Keratinocyte (primary cell): Measurements from ENCODE around the gene SCAF4. TPM values are rescaled to one million over a fixed set of nuclear protein-coding genes. Genes with fewer than 3 reads are reported as not detected.

Experiments
- DNase-seq: peaks from one replicate; pipeline ENCODE4 v3.0.0-alpha.2; 2011; ENCODE audit warnings: low read depth, missing footprints, low spot score
- FAIRE-seq: peaks from 2 replicates; lab custom pipeline; 2011; peaks lifted over from hg19 to GRCh38; lab: Jason Lieb, UNC
- H2AFZ ChIP-seq: 2 replicates; pipeline ENCODE4 v1.6.0; 2012; ENCODE audit warnings: low read length, control low read depth, inconsistent platforms; ENCODE audit not compliant: control insufficient read depth
- H3K27ac ChIP-seq: 2 replicates; pipeline ENCODE4 v1.5.1; 2011; ENCODE audit warnings: low read length; ENCODE audit not compliant: control insufficient read depth, insufficient read depth
- H3K27me3 ChIP-seq: 3 replicates; pipeline ENCODE4 v1.6.0; 2011; ENCODE audit warnings: low read length; ENCODE audit not compliant: control insufficient read depth, insufficient read depth; ENCODE audit errors: extremely low read depth
- H3K36me3 ChIP-seq, 2 experiments: 2 replicates in 1 of 2; 3 replicates in 1 of 2; pipeline ENCODE4 v1.5.1; 2011; ENCODE audit warnings: low read length in 2 of 2, mild to moderate bottlenecking in 1 of 2; ENCODE audit not compliant: control insufficient read depth in 2 of 2, insufficient read depth in 2 of 2; ENCODE audit errors: extremely low read depth in 1 of 2
- H3K4me1 ChIP-seq: 3 replicates; pipeline ENCODE4 v1.5.1; 2011; ENCODE audit warnings: low read length; ENCODE audit not compliant: control insufficient read depth, insufficient read depth; ENCODE audit errors: extremely low read depth
- H3K4me2 ChIP-seq: 3 replicates; pipeline ENCODE4 v1.6.0; 2011; ENCODE audit warnings: low read depth, low read length; ENCODE audit not compliant: control insufficient read depth, insufficient read depth; ENCODE audit errors: extremely low read depth
- H3K4me3 ChIP-seq, 3 experiments: fragments of 200-600 bp in 1 of 3; sonication (generic) in 1 of 3; 2 replicates in 2 of 3; 3 replicates in 1 of 3; pipeline ENCODE4 v1.5.1; 2011 to 2016; ENCODE audit warnings: low read length in 3 of 3, mild to moderate bottlenecking in 3 of 3, control low read depth in 2 of 3, inconsistent platforms in 1 of 3, low read depth in 1 of 3, mixed read lengths in 1 of 3, mixed run types in 1 of 3, moderate library complexity in 1 of 3; ENCODE audit not compliant: control insufficient read depth in 2 of 3, insufficient read depth in 2 of 3; ENCODE audit errors: extremely low read depth in 1 of 3
- H3K79me2 ChIP-seq: 2 replicates; pipeline ENCODE4 v1.6.0; 2012; ENCODE audit warnings: low read length; ENCODE audit not compliant: control insufficient read depth, insufficient read depth
- H3K9ac ChIP-seq: 3 replicates; pipeline ENCODE4 v1.6.0; 2011; ENCODE audit warnings: low read length; ENCODE audit not compliant: control insufficient read depth, insufficient read depth; ENCODE audit errors: extremely low read depth
- H3K9me1 ChIP-seq: 3 replicates; pipeline ENCODE4 v1.6.0; 2011; ENCODE audit warnings: low read length; ENCODE audit not compliant: control insufficient read depth, insufficient read depth; ENCODE audit errors: extremely low read depth
- H3K9me3 ChIP-seq: 2 replicates; pipeline ENCODE4 v1.5.1; 2012; ENCODE audit warnings: low read depth, low read length; ENCODE audit not compliant: control insufficient read depth
- H4K20me1 ChIP-seq: 3 replicates; pipeline ENCODE4 v1.6.0; 2011; ENCODE audit warnings: low read length; ENCODE audit not compliant: control insufficient read depth, insufficient read depth; ENCODE audit errors: extremely low read depth
- EZH2 ChIP-seq: IDR thresholded peaks from one replicate; pipeline ENCODE4 v1.6.1; 2012; ENCODE audit warnings: inconsistent platforms, mild to moderate bottlenecking, low read length, moderate library complexity
- dilution Hi-C: fragments of 300-500 bp; cut with MboI; formaldehyde crosslinking; loops from one replicate; pipeline ENCODE4 v1.7.0; 2020; ENCODE audit warnings: low sequenced_read_pairs; ENCODE audit not compliant: extremely low pct_ligation_motif_present
- polyA plus RNA-seq, 5 experiments: library from polyadenylated mRNA; depleted of rRNA in 3 of 5; stranded (reverse) in 3 of 5; stranded (forward) in 1 of 5; unstranded in 1 of 5; fragments of >200 nt; gene quantifications; 1 replicate in 1 of 5; 2 replicates in 3 of 5; 3 replicates in 1 of 5; pipeline versions ENCODE4 v1.2.1 to v1.2.3, GENCODE V29; 2011 to 2012; ENCODE audit warnings: missing spikeins in 2 of 5, low read depth in 1 of 5, low replicate concordance in 1 of 5
- TF ChIP-seq, protein P1 (sequence below), 3 experiments: IDR thresholded peaks in 1 of 3; conservative IDR thresholded peaks in 1 of 3; optimal IDR thresholded peaks in 1 of 3; 2 replicates in 2 of 3; 3 replicates in 1 of 3; pipeline versions ENCODE3 to v1.5.1; 2011; ENCODE audit warnings: low read length in 3 of 3, mild to moderate bottlenecking in 3 of 3, moderate library complexity in 2 of 3, control low read depth in 1 of 3, inconsistent platforms in 1 of 3; ENCODE audit not compliant: insufficient read depth in 2 of 3; ENCODE audit errors: extremely low read depth in 1 of 3

The SCAF4 gene
- polyA plus RNA-seq, 1 donor (not counting 4 experiments of a cell fraction or from before 2014, with no cell fraction given) = 7.5 TPM

DNA sequence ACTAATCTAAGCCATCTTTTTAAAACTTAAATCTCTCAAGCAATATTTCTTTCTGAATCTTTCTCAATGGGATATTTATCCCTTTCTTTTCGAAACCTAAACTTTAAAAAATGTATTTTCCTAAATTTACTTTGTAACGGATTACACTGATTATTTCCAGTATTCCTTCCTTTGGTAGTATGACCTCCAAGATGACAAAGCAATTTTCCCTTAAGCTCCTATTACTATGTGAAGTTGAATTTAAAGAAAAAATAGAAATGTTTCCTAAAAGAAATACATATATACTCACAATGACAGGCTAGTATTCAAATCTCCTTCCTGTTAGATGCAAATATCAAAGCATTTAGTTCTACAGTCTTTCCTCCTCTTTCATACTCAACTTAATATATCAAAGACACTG lies 15.8 kb downstream of the SCAF4 start:
- H4K20me1 ChIP-seq = peaks cover 24% of the 10 kb centered on the region
- H3K27ac ChIP-seq = no peak overlapping the region
- no peak for FAIRE-seq
- H3K4me2 ChIP-seq = no peak overlapping the region
- peaks cover 95% of the 10 kb centered on the region for H3K79me2 ChIP-seq
- dilution Hi-C loops = no loop called here
- no peaks in the 10 kb centered on the region for H3K36me3 ChIP-seq
- TF ChIP-seq, protein P1, sequence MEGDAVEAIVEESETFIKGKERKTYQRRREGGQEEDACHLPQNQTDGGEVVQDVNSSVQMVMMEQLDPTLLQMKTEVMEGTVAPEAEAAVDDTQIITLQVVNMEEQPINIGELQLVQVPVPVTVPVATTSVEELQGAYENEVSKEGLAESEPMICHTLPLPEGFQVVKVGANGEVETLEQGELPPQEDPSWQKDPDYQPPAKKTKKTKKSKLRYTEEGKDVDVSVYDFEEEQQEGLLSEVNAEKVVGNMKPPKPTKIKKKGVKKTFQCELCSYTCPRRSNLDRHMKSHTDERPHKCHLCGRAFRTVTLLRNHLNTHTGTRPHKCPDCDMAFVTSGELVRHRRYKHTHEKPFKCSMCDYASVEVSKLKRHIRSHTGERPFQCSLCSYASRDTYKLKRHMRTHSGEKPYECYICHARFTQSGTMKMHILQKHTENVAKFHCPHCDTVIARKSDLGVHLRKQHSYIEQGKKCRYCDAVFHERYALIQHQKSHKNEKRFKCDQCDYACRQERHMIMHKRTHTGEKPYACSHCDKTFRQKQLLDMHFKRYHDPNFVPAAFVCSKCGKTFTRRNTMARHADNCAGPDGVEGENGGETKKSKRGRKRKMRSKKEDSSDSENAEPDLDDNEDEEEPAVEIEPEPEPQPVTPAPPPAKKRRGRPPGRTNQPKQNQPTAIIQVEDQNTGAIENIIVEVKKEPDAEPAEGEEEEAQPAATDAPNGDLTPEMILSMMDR (optimal IDR thresholded peaks at IDR 0.05 in 1 of 3, IDR thresholded peaks at IDR 0.05 in 1 of 3, conservative IDR thresholded peaks at IDR 0.05 in 1 of 3; ENCODE audit: extremely low read depth in 1 of 3, insufficient read depth in 2 of 3, low read length in 3 of 3) = no peak
- TF ChIP-seq EZH2 = no peak
- no peaks in the 10 kb centered on the region for H3K9me1 ChIP-seq
- H2AFZ ChIP-seq = no peak overlapping the region
- no peak overlapping the region for H3K4me3 ChIP-seq
- H3K9ac ChIP-seq = no peak overlapping the region
- peaks cover 13% of the 10 kb centered on the region for H3K4me1 ChIP-seq
- no peaks in the 10 kb centered on the region for H3K27me3 ChIP-seq
- DNase-seq = no peak
- no peaks in the 10 kb centered on the region for H3K9me3 ChIP-seq

DNA sequence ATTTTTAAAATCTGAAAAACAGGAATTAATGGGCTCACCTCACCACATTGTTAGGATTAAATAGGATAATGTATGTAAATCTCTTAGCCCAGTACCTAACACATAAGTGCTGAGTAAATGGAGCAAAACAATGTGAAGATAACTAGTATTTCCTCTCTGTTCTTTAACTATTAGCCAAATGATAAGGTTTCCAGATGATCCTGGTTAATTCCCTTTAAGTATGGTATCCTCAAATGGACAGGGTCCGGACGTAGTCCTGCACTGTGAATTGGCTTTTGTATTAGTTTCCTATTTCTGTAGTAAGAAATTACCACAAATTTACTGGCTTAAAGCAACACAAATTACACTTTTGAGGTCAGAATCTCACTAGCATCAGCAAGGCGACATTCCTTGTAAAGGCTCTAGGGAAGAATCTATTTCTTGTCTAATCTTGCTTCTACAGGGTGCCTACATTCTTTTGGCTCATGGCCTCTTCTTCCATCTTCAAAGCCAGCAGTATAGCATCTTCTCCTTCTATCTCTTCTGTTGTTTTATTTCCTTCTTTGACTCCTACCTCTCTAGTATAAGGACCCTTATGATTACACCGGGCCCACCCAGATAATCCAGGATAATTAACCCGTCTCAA lies 17.1 kb downstream of the SCAF4 start:
- dilution Hi-C loops = no loop called here
- no peaks in the 10 kb centered on the region for H3K9me3 ChIP-seq
- H3K36me3 ChIP-seq = no peaks in the 10 kb centered on the region
- H3K27ac ChIP-seq = no peak overlapping the region
- H2AFZ ChIP-seq = no peak overlapping the region
- no peak overlapping the region for H3K4me2 ChIP-seq
- H3K27me3 ChIP-seq = no peaks in the 10 kb centered on the region
- FAIRE-seq (peak; percentile 43), DNase-seq (no peak)
- no peak overlapping the region for H3K4me3 ChIP-seq
- peaks cover 21% of the 10 kb centered on the region for H4K20me1 ChIP-seq
- no peak overlapping the region for H3K9ac ChIP-seq
- TF ChIP-seq, protein P1 (optimal IDR thresholded peaks at IDR 0.05 in 1 of 3, IDR thresholded peaks at IDR 0.05 in 1 of 3, conservative IDR thresholded peaks at IDR 0.05 in 1 of 3; ENCODE audit: extremely low read depth in 1 of 3, insufficient read depth in 2 of 3, low read length in 3 of 3) = no peak
- TF ChIP-seq EZH2 = no peak
- peaks cover 95% of the 10 kb centered on the region for H3K79me2 ChIP-seq
- H3K9me1 ChIP-seq = no peaks in the 10 kb centered on the region
- peaks cover 13% of the 10 kb centered on the region for H3K4me1 ChIP-seq
